Body of pancreas (tissue), 4 donors: ENCODE results near the gene TBC1D32.

Experiments
- CTCF ChIP-seq, 7 experiments: fragments of 450-650 bp in 4 of 7; fragments of 200-600 bp in 3 of 7; sonication (generic) in 3 of 7; IDR thresholded peaks; one replicate each; pipeline ENCODE4 v1.5.1; 2016 to 2019; ENCODE audit warnings: antibody characterized with exemption in 7 of 7
- POLR2A ChIP-seq, 3 donors: fragments of 450-650 bp; IDR thresholded peaks; one replicate each; pipeline ENCODE4 v1.6.1; 2016; ENCODE audit warnings: antibody characterized with exemption in 3 of 3, mild to moderate bottlenecking in 2 of 3

GRCh38 chr6:121158891-121159290, 175.4 kb downstream of the TBC1D32 start:
- no peak for TF ChIP-seq POLR2A (IDR thresholded peaks at IDR 0.05)
- no peak for TF ChIP-seq CTCF (IDR thresholded peaks at IDR 0.05)
